Gastroesophageal sphincter (tissue), 3 donors: ENCODE results near the gene KLC3.

Experiments used
- CTCF ChIP-seq, 4 experiments: fragments of 200-600 bp in 2 of 4; fragments of 450-650 bp in 2 of 4; sonication (generic) in 1 of 4; IDR thresholded peaks; one replicate each; pipeline ENCODE4 v1.5.1; 2017 to 2019; ENCODE audit warnings: antibody characterized with exemption in 4 of 4, mild to moderate bottlenecking in 2 of 4, moderate library complexity in 2 of 4
- POLR2A ChIP-seq, 2 donors: fragments of 450-650 bp; IDR thresholded peaks; one replicate each; pipeline ENCODE4 v1.6.1; 2017; ENCODE audit warnings: antibody characterized with exemption in 2 of 2, mild to moderate bottlenecking in 2 of 2, moderate library complexity in 1 of 2
- POLR2AphosphoS5 ChIP-seq: sonication (generic); formaldehyde crosslinking; IDR thresholded peaks from one replicate; pipeline ENCODE4 v1.6.1; 2017; ENCODE audit warnings: antibody characterized with exemption

GRCh38 chr19:45355910-45356309 is 15.4 kb downstream of the KLC3 start:
- TF ChIP-seq CTCF (IDR thresholded peaks at IDR 0.05) = no peak
- TF ChIP-seq POLR2A (IDR thresholded peaks at IDR 0.05) = no peak
- TF ChIP-seq POLR2AphosphoS5 = no peak
